Keratinocyte (primary cell): ENCODE results near the gene P2RY8.

Experiments used
- EZH2 ChIP-seq: IDR thresholded peaks from one replicate; pipeline ENCODE4 v1.6.1; 2012; ENCODE audit warnings: inconsistent platforms, mild to moderate bottlenecking, low read length, moderate library complexity
- TF ChIP-seq, protein P1 (sequence below), 3 experiments: IDR thresholded peaks in 1 of 3; conservative IDR thresholded peaks in 1 of 3; optimal IDR thresholded peaks in 1 of 3; 2 replicates in 2 of 3; 3 replicates in 1 of 3; pipeline versions ENCODE3 to v1.5.1; 2011; ENCODE audit warnings: low read length in 3 of 3, mild to moderate bottlenecking in 3 of 3, moderate library complexity in 2 of 3, control low read depth in 1 of 3, inconsistent platforms in 1 of 3; ENCODE audit not compliant: insufficient read depth in 2 of 3; ENCODE audit errors: extremely low read depth in 1 of 3

DNA sequence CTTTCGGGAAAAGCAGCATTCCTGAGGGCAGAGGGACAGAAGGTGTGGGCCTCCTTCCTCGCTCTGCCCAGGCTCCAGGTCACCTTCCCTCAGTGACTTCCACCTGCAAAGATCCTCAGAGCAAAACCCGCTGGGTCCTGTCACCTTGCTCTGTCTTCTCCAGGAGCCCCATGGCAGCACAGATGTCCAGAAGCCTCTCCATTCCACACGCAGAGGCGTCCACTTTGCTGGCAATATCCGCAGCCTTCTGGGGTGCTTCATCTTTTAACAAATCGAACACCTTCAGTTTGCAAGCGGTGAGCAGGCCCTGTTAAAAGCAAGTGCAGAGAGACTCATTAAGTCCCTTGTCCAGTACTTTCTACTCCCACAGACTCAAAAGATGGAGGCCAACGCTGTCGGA, 111.6 kb downstream of the P2RY8 start:
- TF ChIP-seq, protein P1, sequence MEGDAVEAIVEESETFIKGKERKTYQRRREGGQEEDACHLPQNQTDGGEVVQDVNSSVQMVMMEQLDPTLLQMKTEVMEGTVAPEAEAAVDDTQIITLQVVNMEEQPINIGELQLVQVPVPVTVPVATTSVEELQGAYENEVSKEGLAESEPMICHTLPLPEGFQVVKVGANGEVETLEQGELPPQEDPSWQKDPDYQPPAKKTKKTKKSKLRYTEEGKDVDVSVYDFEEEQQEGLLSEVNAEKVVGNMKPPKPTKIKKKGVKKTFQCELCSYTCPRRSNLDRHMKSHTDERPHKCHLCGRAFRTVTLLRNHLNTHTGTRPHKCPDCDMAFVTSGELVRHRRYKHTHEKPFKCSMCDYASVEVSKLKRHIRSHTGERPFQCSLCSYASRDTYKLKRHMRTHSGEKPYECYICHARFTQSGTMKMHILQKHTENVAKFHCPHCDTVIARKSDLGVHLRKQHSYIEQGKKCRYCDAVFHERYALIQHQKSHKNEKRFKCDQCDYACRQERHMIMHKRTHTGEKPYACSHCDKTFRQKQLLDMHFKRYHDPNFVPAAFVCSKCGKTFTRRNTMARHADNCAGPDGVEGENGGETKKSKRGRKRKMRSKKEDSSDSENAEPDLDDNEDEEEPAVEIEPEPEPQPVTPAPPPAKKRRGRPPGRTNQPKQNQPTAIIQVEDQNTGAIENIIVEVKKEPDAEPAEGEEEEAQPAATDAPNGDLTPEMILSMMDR (optimal IDR thresholded peaks at IDR 0.05 in 1 of 3, IDR thresholded peaks at IDR 0.05 in 1 of 3, conservative IDR thresholded peaks at IDR 0.05 in 1 of 3; ENCODE audit: extremely low read depth in 1 of 3, insufficient read depth in 2 of 3, low read length in 3 of 3), result no peak
- no peak for TF ChIP-seq EZH2
